HG03060 (cell line): Measurements from ENCODE around the gene SPTB.

Source experiments
- ATAC-seq: cut with Tn5 transposase; IDR thresholded peaks from one replicate; pipeline ENCODE4 v1.9.1; 2021; ENCODE audit warnings: low read depth, moderate number of reproducible peaks; ENCODE audit not compliant: unreplicated experiment

SPTB gene

GRCh38 chr14:64702493-64703394 is 177.0 kb downstream of the SPTB start:
- ATAC-seq, result no peak

- no peak for ATAC-seq
Observed at GRCh38 chr14:64701660-64702059, 178.0 kb downstream of the SPTB start.

GRCh38 chr14:64700894-64701293 is 178.8 kb downstream of the SPTB start:
- ATAC-seq, result no peak

GRCh38 chr14:64700290-64700689 is 179.4 kb downstream of the SPTB start:
- ATAC-seq, result no peak

GRCh38 chr14:64698903-64699302 is 180.8 kb downstream of the SPTB start:
- no peak for ATAC-seq

GRCh38 chr14:64696355-64696857 is 183.3 kb downstream of the SPTB start:
- no peak for ATAC-seq
